ENCODE data around the gene CAMSAP1. TPM values are rescaled to one million over a fixed set of nuclear protein-coding genes. Genes with fewer than 3 reads are reported as not detected.

Gene CAMSAP1
- total and polyA plus RNA-seq, 10 of the 15 experiments (the other 5 are each of a cell fraction or from before 2014, with no cell fraction given): 1.4 to 24.7 (median 8.0) TPM

- FAIRE-seq (no peak), ATAC-seq (no peak), DNase-seq (ENCODE audit: low read depth, low spot score) (no peak)
- Histone ChIP-seq H2AFZ (ENCODE audit: control insufficient read depth, low read depth, low read length) (no peak overlapping the region), H3K9me3 (replicated peaks; ENCODE audit: control insufficient read depth, insufficient read depth, low read length) (no peaks in the 10 kb centered on the region; the same call in 2 of the 3 replicates), H3K4me1 (ENCODE audit: control insufficient read depth, insufficient read depth, low read length) (no peaks in the 10 kb centered on the region), H3K27me3 (replicated peaks in 1 of 2; ENCODE audit: control insufficient read depth in 2 of 2, insufficient read depth in 2 of 2, low read length in 1 of 2) (no peaks in the 10 kb centered on the region), H3K4me3 (no peak overlapping the region), H3K27ac (ENCODE audit: control insufficient read depth, insufficient read depth) (no peak overlapping the region), H3K4me2 (ENCODE audit: control insufficient read depth, insufficient read depth) (no peak overlapping the region), H3K36me3 (ENCODE audit: control insufficient read depth in 2 of 2, insufficient read depth in 2 of 2, low read length in 1 of 2) (no peaks in the 10 kb centered on the region), H4K20me1 (ENCODE audit: control insufficient read depth, insufficient read depth) (no peaks in the 10 kb centered on the region), H3K79me2 (ENCODE audit: control insufficient read depth, insufficient read depth, low read length) (no peaks in the 10 kb centered on the region), H3K9ac (ENCODE audit: control insufficient read depth, insufficient read depth, low read length) (no peak overlapping the region)
- 37% methylated on average over 13 of the region's 13 CpGs for WGBS (ENCODE audit: insufficient coverage, insufficient replicate concordance, low lambda C conversion rate, missing lambda C conversion rate)
- ChIA-PET RAD21 (ENCODE audit: unreplicated experiment) (no interaction called here), POLR2A (no interaction called here), SMC1A (ENCODE audit: uncharacterized antibody, unreplicated experiment) (no interaction called here), CTCF (no interaction called here)
- TF ChIP-seq BHLHE40 (IDR thresholded peaks at IDR 0.05; ENCODE audit: borderline replicate concordance in 1 of 2, low read depth in 2 of 2, low read length in 1 of 2) (no peak), TAF1 (IDR thresholded peaks at IDR 0.05; ENCODE audit: borderline replicate concordance, low read depth, low read length) (no peak), BRCA1 (IDR thresholded peaks at IDR 0.05; ENCODE audit: low read depth, low read length) (no peak), NR2C1 (IDR thresholded peaks at IDR 0.05) (no peak), ELK1 (IDR thresholded peaks at IDR 0.05; ENCODE audit: low read depth, low read length) (no peak), KAT2A (conservative IDR thresholded peaks at IDR 0.05; ENCODE audit: control insufficient read depth, low read depth, low read length) (no peak), MXI1 (IDR thresholded peaks at IDR 0.05; ENCODE audit: low read depth, low read length) (no peak), SMAD5 (IDR thresholded peaks at IDR 0.05; ENCODE audit: low read depth) (no peak), RAD51 (IDR thresholded peaks at IDR 0.05) (no peak), RB1 (IDR thresholded peaks at IDR 0.05; ENCODE audit: borderline replicate concordance) (no peak), MLLT1 (IDR thresholded peaks at IDR 0.05) (no peak), PBX3 (IDR thresholded peaks at IDR 0.05; ENCODE audit: insufficient replicate concordance, low read depth, low read length) (no peak), SIN3A (IDR thresholded peaks at IDR 0.05; ENCODE audit: low read depth, low read length) (no peak), ZBED1 (IDR thresholded peaks at IDR 0.05; ENCODE audit: borderline replicate concordance) (no peak), NFYB (IDR thresholded peaks at IDR 0.05; ENCODE audit: insufficient read depth, low read depth, low read length) (no peak), CBX5 (IDR thresholded peaks at IDR 0.05; ENCODE audit: low read depth) (no peak)
- intact Hi-C loops (cut with micrococcal nuclease; ENCODE audit: unreplicated experiment) (no loop called here), in situ Hi-C loops (cut with MboI) (no loop called here)
- no TSS peak for BruUV-seq (replicated peaks)
These were observed 144.4 kb downstream of the CAMSAP1 start for GRCh38 chr9:135762921-135763320.
